HepG2 (cell line): ENCODE measurements around the gene PDHX. TPM values are rescaled to one million over a fixed set of nuclear protein-coding genes. Genes with fewer than 3 reads are reported as not detected.
A peak's percentile ranks its signal among the peaks of the same experiment; 100 is the strongest.

ENCODE experiments used
- CBX2 ChIP-seq, 2 experiments: fragments of 200-600 bp in 1 of 2; sonication (generic); formaldehyde crosslinking in 1 of 2; IDR thresholded peaks; 2 replicates each; pipeline versions ENCODE4 v1.7.0 to v1.8.1; 2018 to 2022; ENCODE audit warnings: low read depth in 2 of 2, low read length in 1 of 2, mild to moderate bottlenecking in 1 of 2, missing genetic modification reagents in 1 of 2
- ESRRA ChIP-seq: sonication (generic); formaldehyde crosslinking; IDR thresholded peaks from 2 replicates; pipeline ENCODE4 v1.5.1; 2020; ENCODE audit warnings: mild to moderate bottlenecking, low read depth, missing genetic modification reagents
- FOXK1 ChIP-seq: sonication (generic); formaldehyde crosslinking; IDR thresholded peaks from 2 replicates; pipeline ENCODE4 v1.4.0; 2020; ENCODE audit warnings: low read depth, missing genetic modification reagents, borderline replicate concordance
- FOXP1 ChIP-seq, 2 experiments: fragments of 450-650 bp in 1 of 2; IDR thresholded peaks; 2 replicates each; pipeline ENCODE4 v1.6.1; 2017 to 2018; ENCODE audit warnings: antibody characterized with exemption in 1 of 2
- KDM3A ChIP-seq: IDR thresholded peaks from 2 replicates; pipeline ENCODE4 v1.6.1; 2018; ENCODE audit warnings: low read depth, missing compliant biosample characterization
- NR1H2 ChIP-seq: sonication (generic); formaldehyde crosslinking; IDR thresholded peaks from 2 replicates; pipeline ENCODE4 v1.8.1; 2022; ENCODE audit warnings: low read depth, missing genetic modification reagents, borderline replicate concordance
- PAF1 ChIP-seq: IDR thresholded peaks from 2 replicates; pipeline ENCODE4 v1.6.1; 2016; ENCODE audit warnings: missing genetic modification reagents, missing compliant biosample characterization
- PAX8 ChIP-seq: sonication (generic); formaldehyde crosslinking; IDR thresholded peaks from 2 replicates; pipeline ENCODE4 v1.8.0; 2022; ENCODE audit warnings: mild to moderate bottlenecking, missing genetic modification reagents, borderline replicate concordance
- PCBP1 ChIP-seq: fragments of 200-400 bp; formaldehyde crosslinking; IDR thresholded peaks from 2 replicates; pipeline ENCODE4 v1.6.1; 2017; ENCODE audit warnings: mild to moderate bottlenecking, low read depth, low read length, borderline replicate concordance
- RAD21 ChIP-seq: fragments of 450-650 bp; formaldehyde crosslinking; IDR thresholded peaks from 2 replicates; pipeline ENCODE4 v1.5.0; 2020; ENCODE audit warnings: mild to moderate bottlenecking
- ZNF234 ChIP-seq: sonication (generic); formaldehyde crosslinking; conservative IDR thresholded peaks from 2 replicates; pipeline ENCODE4 v1.5.1; 2020; ENCODE audit warnings: mild to moderate bottlenecking, missing genetic modification reagents
- polyA plus RNA-seq, 8 experiments: library from polyadenylated mRNA; depleted of rRNA in 3 of 8; stranded (reverse) in 7 of 8; unstranded in 1 of 8; fragments of >200 nt; fragmentation: Illumina TruSeq in 4 of 8; extraction: Trizol in 4 of 8; gene quantifications; 2 replicates each; pipeline versions ENCODE4 v1.2.1 to v1.2.3, GENCODE V29; 2011 to 2016; ENCODE audit warnings: low read depth in 4 of 8, missing spikeins in 1 of 8, mixed read lengths in 1 of 8; ENCODE audit not compliant: insufficient read depth in 1 of 8
- total RNA-seq, 5 experiments: library from RNA; depleted of rRNA; stranded (reverse); fragments of >200 nt; fragmentation: Illumina TruSeq; extraction: Trizol; gene quantifications; 2 replicates each; pipeline ENCODE4 v1.2.3, GENCODE V29; 2016; ENCODE audit warnings: low read depth in 1 of 5
- TF ChIP-seq, protein P1 (sequence below): IDR thresholded peaks from 2 replicates; pipeline ENCODE4 v1.4.0; 2020; ENCODE audit warnings: mild to moderate bottlenecking, missing genetic modification reagents
- TF ChIP-seq, protein P2 (sequence below): IDR thresholded peaks from 2 replicates; pipeline ENCODE4 v1.6.1; 2018; ENCODE audit warnings: missing genetic modification reagents, mild to moderate bottlenecking, missing compliant biosample characterization
- TF ChIP-seq, protein P3 (sequence below): sonication (generic); formaldehyde crosslinking; IDR thresholded peaks from 2 replicates; pipeline ENCODE4 v1.5.1; 2020; ENCODE audit warnings: mild to moderate bottlenecking, missing genetic modification reagents, moderate library complexity
- TF ChIP-seq, protein P4 (sequence below): sonication (generic); formaldehyde crosslinking; IDR thresholded peaks from 2 replicates; pipeline ENCODE4 v1.4.0; 2020; ENCODE audit warnings: mild to moderate bottlenecking, missing genetic modification reagents

The PDHX gene
- total and polyA plus RNA-seq, 2 of the 13 experiments (the other 11 are each of a cell fraction or from before 2014, with no cell fraction given) = 41.0 to 73.8 TPM

GRCh38 chr11:34929794-34930763, 13.7 kb downstream of the PDHX start (continued):
- TF ChIP-seq, protein P1, sequence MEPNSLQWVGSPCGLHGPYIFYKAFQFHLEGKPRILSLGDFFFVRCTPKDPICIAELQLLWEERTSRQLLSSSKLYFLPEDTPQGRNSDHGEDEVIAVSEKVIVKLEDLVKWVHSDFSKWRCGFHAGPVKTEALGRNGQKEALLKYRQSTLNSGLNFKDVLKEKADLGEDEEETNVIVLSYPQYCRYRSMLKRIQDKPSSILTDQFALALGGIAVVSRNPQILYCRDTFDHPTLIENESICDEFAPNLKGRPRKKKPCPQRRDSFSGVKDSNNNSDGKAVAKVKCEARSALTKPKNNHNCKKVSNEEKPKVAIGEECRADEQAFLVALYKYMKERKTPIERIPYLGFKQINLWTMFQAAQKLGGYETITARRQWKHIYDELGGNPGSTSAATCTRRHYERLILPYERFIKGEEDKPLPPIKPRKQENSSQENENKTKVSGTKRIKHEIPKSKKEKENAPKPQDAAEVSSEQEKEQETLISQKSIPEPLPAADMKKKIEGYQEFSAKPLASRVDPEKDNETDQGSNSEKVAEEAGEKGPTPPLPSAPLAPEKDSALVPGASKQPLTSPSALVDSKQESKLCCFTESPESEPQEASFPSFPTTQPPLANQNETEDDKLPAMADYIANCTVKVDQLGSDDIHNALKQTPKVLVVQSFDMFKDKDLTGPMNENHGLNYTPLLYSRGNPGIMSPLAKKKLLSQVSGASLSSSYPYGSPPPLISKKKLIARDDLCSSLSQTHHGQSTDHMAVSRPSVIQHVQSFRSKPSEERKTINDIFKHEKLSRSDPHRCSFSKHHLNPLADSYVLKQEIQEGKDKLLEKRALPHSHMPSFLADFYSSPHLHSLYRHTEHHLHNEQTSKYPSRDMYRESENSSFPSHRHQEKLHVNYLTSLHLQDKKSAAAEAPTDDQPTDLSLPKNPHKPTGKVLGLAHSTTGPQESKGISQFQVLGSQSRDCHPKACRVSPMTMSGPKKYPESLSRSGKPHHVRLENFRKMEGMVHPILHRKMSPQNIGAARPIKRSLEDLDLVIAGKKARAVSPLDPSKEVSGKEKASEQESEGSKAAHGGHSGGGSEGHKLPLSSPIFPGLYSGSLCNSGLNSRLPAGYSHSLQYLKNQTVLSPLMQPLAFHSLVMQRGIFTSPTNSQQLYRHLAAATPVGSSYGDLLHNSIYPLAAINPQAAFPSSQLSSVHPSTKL = peak; percentile 97
- TF ChIP-seq ZNF234 (CRISPR knock-in tag) (no peak), KDM3A (CRISPR knock-in tag) (peak; percentile 40; the same call in 1 of the 2 replicates), CBX2 (IDR thresholded peaks at IDR 0.05; ENCODE audit: low read depth, low read length) (no peak), CBX2 (CRISPR knock-in tag; IDR thresholded peaks at IDR 0.05; ENCODE audit: low read depth) (no peak), PAF1 (CRISPR knock-in tag) (no peak), FOXK1 (CRISPR knock-in tag) (peak; percentile 88; the same call in 1 of the 2 replicates), ESRRA (CRISPR knock-in tag) (no peak), NR1H2 (CRISPR knock-in tag) (no peak), PAX8 (CRISPR knock-in tag) (no peak), PCBP1 (no peak), FOXP1 (IDR thresholded peaks at IDR 0.05) (no peak), FOXP1 (CRISPR knock-in tag; IDR thresholded peaks at IDR 0.05) (peak; percentile 83), RAD21 (CRISPR knock-in tag) (no peak)
- TF ChIP-seq, protein P2, sequence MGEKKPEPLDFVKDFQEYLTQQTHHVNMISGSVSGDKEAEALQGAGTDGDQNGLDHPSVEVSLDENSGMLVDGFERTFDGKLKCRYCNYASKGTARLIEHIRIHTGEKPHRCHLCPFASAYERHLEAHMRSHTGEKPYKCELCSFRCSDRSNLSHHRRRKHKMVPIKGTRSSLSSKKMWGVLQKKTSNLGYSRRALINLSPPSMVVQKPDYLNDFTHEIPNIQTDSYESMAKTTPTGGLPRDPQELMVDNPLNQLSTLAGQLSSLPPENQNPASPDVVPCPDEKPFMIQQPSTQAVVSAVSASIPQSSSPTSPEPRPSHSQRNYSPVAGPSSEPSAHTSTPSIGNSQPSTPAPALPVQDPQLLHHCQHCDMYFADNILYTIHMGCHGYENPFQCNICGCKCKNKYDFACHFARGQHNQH (CRISPR knock-in tag) = peak; percentile 96
- TF ChIP-seq, protein P3, sequence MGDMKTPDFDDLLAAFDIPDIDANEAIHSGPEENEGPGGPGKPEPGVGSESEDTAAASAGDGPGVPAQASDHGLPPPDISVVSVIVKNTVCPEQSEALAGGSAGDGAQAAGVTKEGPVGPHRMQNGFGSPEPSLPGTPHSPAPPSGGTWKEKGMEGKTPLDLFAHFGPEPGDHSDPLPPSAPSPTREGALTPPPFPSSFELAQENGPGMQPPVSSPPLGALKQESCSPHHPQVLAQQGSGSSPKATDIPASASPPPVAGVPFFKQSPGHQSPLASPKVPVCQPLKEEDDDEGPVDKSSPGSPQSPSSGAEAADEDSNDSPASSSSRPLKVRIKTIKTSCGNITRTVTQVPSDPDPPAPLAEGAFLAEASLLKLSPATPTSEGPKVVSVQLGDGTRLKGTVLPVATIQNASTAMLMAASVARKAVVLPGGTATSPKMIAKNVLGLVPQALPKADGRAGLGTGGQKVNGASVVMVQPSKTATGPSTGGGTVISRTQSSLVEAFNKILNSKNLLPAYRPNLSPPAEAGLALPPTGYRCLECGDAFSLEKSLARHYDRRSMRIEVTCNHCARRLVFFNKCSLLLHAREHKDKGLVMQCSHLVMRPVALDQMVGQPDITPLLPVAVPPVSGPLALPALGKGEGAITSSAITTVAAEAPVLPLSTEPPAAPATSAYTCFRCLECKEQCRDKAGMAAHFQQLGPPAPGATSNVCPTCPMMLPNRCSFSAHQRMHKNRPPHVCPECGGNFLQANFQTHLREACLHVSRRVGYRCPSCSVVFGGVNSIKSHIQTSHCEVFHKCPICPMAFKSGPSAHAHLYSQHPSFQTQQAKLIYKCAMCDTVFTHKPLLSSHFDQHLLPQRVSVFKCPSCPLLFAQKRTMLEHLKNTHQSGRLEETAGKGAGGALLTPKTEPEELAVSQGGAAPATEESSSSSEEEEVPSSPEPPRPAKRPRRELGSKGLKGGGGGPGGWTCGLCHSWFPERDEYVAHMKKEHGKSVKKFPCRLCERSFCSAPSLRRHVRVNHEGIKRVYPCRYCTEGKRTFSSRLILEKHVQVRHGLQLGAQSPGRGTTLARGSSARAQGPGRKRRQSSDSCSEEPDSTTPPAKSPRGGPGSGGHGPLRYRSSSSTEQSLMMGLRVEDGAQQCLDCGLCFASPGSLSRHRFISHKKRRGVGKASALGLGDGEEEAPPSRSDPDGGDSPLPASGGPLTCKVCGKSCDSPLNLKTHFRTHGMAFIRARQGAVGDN = peak; percentile 70; the same call in 1 of the 2 replicates
- TF ChIP-seq, protein P4, sequence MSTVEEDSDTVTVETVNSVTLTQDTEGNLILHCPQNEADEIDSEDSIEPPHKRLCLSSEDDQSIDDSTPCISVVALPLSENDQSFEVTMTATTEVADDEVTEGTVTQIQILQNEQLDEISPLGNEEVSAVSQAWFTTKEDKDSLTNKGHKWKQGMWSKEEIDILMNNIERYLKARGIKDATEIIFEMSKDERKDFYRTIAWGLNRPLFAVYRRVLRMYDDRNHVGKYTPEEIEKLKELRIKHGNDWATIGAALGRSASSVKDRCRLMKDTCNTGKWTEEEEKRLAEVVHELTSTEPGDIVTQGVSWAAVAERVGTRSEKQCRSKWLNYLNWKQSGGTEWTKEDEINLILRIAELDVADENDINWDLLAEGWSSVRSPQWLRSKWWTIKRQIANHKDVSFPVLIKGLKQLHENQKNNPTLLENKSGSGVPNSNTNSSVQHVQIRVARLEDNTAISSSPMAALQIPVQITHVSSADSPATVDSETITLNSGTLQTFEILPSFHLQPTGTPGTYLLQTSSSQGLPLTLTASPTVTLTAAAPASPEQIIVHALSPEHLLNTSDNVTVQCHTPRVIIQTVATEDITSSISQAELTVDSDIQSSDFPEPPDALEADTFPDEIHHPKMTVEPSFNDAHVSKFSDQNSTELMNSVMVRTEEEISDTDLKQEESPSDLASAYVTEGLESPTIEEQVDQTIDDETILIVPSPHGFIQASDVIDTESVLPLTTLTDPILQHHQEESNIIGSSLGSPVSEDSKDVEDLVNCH (CRISPR knock-in tag) = no peak
